OCI-M1 (cell line): Measurements from ENCODE around the gene GPR35.
A peak's percentile ranks its signal among the peaks of the same experiment; 100 is the strongest.

ENCODE experiments used
- DNase-seq: peaks from one replicate; lab custom pipeline; 2025; lab: John Stamatoyannopoulos, UW

Gene GPR35

GRCh38 chr2:240603081-240603835 lies 22.0 kb upstream of the GPR35 start:
- DNase-seq = no peak

GRCh38 chr2:240603846-240604245 lies 21.4 kb upstream of the GPR35 start:
- DNase-seq = no peak

- peak; percentile 95 for DNase-seq
These were observed 20.9 kb upstream of the GPR35 start for GRCh38 chr2:240604291-240604938.

GRCh38 chr2:240604939-240605716 lies 20.2 kb upstream of the GPR35 start:
- no peak for DNase-seq

- no peak for DNase-seq
These were observed 19.2 kb upstream of the GPR35 start for GRCh38 chr2:240605867-240606743.

- peak; percentile 40 for DNase-seq
These were observed 13.6 kb upstream of the GPR35 start for GRCh38 chr2:240611601-240612210.

- no peak for DNase-seq
These were observed 11.5 kb upstream of the GPR35 start for GRCh38 chr2:240613781-240614180.

- DNase-seq = no peak
These were observed 10.9 kb upstream of the GPR35 start for GRCh38 chr2:240614391-240614790.

- DNase-seq = peak; percentile 79
These were observed 9.9 kb upstream of the GPR35 start for GRCh38 chr2:240615396-240615795.

GRCh38 chr2:240615820-240616547 lies 9.3 kb upstream of the GPR35 start:
- peak; percentile 81 for DNase-seq

GRCh38 chr2:240616860-240617666 lies 8.2 kb upstream of the GPR35 start:
- peak; percentile 3 for DNase-seq

GRCh38 chr2:240618776-240619175 lies 6.5 kb upstream of the GPR35 start:
- no peak for DNase-seq

- DNase-seq = no peak
These were observed 5.7 kb upstream of the GPR35 start for GRCh38 chr2:240619506-240620148.

GRCh38 chr2:240620149-240620731 lies 5.0 kb upstream of the GPR35 start:
- no peak for DNase-seq

GRCh38 chr2:240620859-240621258 lies 4.4 kb upstream of the GPR35 start:
- no peak for DNase-seq

- DNase-seq = no peak
These were observed 3.2 kb upstream of the GPR35 start for GRCh38 chr2:240622060-240622411.

- peak; percentile 27 for DNase-seq
These were observed 2.6 kb upstream of the GPR35 start for GRCh38 chr2:240622531-240623235.

GRCh38 chr2:240623531-240624010 lies 1.7 kb upstream of the GPR35 start:
- DNase-seq = no peak
